Measurements from ENCODE around the gene VEZT. TPM values are rescaled to one million over a fixed set of nuclear protein-coding genes. Genes with fewer than 3 reads are reported as not detected.

The VEZT gene
- total RNA-seq, 1 donor from 2014 or later, result 89.9 TPM

DNA sequence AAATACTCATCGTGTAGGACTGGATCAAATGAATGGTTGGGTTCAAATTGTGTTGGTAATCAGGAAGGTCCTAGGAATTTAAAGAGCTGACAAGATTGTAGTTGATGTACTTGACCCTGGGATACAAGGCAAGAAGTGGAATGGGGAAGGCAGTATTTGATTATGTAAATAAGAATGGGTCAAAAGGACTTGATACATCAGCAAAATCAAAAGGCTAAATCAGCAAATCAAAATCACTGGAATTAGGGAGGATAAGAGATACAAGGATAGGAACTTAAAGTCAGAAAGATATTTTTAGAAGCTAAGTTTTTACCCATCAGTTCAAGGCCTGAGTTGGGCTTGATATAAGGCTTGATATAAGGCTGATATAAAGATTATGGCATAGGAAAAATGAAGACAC, 65.8 kb downstream of the VEZT start:
- Mint-ChIP-seq H3K4me3 (ENCODE audit: unreplicated experiment) (no peak overlapping the region), H3K4me1 (ENCODE audit: unreplicated experiment) (peaks cover 13% of the 10 kb centered on the region), H3K27ac (ENCODE audit: unreplicated experiment) (no peak overlapping the region), H3K36me3 (ENCODE audit: low read depth, unreplicated experiment) (peaks cover 28% of the 10 kb centered on the region), H3K9me3 (ENCODE audit: unreplicated experiment) (no peaks in the 10 kb centered on the region), H3K27me3 (ENCODE audit: unreplicated experiment) (peaks cover 5% of the 10 kb centered on the region)
- DNase-seq (ENCODE audit: low spot score), result no peak
- TF ChIP-seq, protein P1, sequence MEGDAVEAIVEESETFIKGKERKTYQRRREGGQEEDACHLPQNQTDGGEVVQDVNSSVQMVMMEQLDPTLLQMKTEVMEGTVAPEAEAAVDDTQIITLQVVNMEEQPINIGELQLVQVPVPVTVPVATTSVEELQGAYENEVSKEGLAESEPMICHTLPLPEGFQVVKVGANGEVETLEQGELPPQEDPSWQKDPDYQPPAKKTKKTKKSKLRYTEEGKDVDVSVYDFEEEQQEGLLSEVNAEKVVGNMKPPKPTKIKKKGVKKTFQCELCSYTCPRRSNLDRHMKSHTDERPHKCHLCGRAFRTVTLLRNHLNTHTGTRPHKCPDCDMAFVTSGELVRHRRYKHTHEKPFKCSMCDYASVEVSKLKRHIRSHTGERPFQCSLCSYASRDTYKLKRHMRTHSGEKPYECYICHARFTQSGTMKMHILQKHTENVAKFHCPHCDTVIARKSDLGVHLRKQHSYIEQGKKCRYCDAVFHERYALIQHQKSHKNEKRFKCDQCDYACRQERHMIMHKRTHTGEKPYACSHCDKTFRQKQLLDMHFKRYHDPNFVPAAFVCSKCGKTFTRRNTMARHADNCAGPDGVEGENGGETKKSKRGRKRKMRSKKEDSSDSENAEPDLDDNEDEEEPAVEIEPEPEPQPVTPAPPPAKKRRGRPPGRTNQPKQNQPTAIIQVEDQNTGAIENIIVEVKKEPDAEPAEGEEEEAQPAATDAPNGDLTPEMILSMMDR (IDR thresholded peaks at IDR 0.05; ENCODE audit: unreplicated experiment), result no peak

DNA sequence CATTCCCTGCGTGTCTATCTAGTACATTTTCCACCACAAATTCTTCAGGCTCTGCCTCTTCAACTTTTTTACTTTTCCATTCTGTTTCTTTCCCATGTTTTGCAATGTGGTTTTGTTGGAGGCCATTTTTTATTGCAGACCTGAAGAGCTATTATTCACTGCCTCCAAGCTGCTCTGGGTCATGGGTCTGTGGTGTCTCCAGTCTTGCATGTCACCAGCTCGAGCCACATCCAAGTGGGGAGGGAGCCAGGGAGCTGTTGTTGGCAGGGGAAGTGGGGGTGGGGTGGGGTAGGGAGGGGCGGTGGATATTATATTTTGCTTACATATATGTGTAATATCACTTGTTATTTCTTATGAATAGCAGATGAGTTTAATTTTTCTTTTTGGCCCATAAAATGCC, 69.1 kb downstream of the VEZT start:
- Mint-ChIP-seq H3K4me1 (ENCODE audit: unreplicated experiment) (no peaks in the 10 kb centered on the region), H3K4me3 (ENCODE audit: unreplicated experiment) (no peak overlapping the region), H3K9me3 (ENCODE audit: unreplicated experiment) (no peaks in the 10 kb centered on the region), H3K27ac (ENCODE audit: unreplicated experiment) (no peak overlapping the region), H3K27me3 (ENCODE audit: unreplicated experiment) (no peaks in the 10 kb centered on the region), H3K36me3 (ENCODE audit: low read depth, unreplicated experiment) (peaks cover 30% of the 10 kb centered on the region)
- TF ChIP-seq, protein P1 (IDR thresholded peaks at IDR 0.05; ENCODE audit: unreplicated experiment), result no peak
- DNase-seq (ENCODE audit: low spot score), result no peak

DNA sequence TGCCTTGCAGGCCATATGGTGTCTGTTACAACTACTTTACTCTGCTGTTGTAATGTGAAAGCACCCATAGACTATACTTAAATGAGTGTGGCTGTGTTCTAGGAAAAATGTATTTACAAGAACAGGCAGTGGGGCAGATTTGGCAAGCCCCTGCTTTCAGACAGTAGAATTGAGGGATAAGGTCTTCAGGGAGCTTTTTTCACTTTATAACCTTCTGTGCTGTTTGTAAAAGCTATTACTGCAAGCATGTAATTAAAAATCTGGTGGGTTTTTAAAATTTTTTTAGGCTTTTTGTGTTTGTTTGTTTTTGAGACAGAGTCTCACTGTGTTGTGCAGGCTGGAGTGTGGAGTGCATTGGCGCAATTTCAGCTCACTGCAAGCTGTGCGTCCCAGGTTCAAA, 73.9 kb downstream of the VEZT start:
- Mint-ChIP-seq H3K27ac (ENCODE audit: unreplicated experiment) (peak overlapping the region; percentile 57), H3K9me3 (ENCODE audit: unreplicated experiment) (no peaks in the 10 kb centered on the region), H3K36me3 (ENCODE audit: low read depth, unreplicated experiment) (peaks cover 19% of the 10 kb centered on the region), H3K4me1 (ENCODE audit: unreplicated experiment) (no peaks in the 10 kb centered on the region), H3K4me3 (ENCODE audit: unreplicated experiment) (no peak overlapping the region), H3K27me3 (ENCODE audit: unreplicated experiment) (no peaks in the 10 kb centered on the region)
- no peak for DNase-seq (ENCODE audit: low spot score)
- TF ChIP-seq, protein P1 (IDR thresholded peaks at IDR 0.05; ENCODE audit: unreplicated experiment), result no peak

DNA sequence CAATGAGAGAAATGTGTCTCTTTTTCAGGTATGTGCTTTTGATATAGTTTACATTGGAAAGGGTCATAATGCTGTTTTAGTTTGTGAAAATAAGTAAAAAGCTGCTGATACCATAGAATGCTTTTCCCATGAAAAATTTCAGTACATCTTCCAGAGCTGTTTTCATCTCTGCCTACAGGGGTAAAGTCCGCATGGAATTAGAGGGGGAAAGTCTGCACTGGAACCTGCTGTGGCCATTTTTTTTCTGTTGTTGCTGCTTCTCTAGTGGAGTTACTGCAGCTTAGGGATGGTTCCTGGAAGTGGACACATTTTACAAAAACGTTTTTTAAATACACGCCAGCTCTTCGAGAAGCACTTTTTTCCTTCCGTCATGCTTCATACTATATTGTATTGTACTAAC, 81.3 kb downstream of the VEZT start:
- no peak overlapping the region for H3K27ac Mint-ChIP-seq (ENCODE audit: unreplicated experiment)
- H3K4me3 Mint-ChIP-seq (ENCODE audit: unreplicated experiment), result no peak overlapping the region
- peaks cover 4% of the 10 kb centered on the region for H3K36me3 Mint-ChIP-seq (ENCODE audit: low read depth, unreplicated experiment)
- H3K4me1 Mint-ChIP-seq (ENCODE audit: unreplicated experiment), result no peaks in the 10 kb centered on the region
- H3K27me3 Mint-ChIP-seq (ENCODE audit: unreplicated experiment), result no peaks in the 10 kb centered on the region
- no peak for DNase-seq (ENCODE audit: low spot score)
- H3K9me3 Mint-ChIP-seq (ENCODE audit: unreplicated experiment), result no peaks in the 10 kb centered on the region
- TF ChIP-seq, protein P1 (IDR thresholded peaks at IDR 0.05; ENCODE audit: unreplicated experiment), result no peak

DNA sequence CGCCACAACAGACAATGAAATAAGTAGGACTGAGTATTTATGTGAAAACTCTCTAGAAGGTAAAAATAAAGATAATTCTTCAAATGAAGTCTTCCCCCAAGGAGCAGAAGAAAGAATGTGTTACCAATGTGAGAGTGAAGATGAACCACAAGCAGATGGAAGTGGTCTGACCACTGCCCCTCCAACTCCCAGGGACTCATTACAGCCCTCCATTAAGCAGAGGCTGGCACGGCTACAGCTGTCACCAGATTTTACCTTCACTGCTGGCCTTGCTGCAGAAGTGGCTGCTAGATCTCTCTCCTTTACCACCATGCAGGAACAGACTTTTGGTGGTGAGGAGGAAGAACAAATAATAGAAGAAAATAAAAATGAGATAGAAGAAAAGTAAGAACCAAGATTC, 82.7 kb downstream of the VEZT start:
- no peaks in the 10 kb centered on the region for H3K4me1 Mint-ChIP-seq (ENCODE audit: unreplicated experiment)
- no peaks in the 10 kb centered on the region for H3K9me3 Mint-ChIP-seq (ENCODE audit: unreplicated experiment)
- H3K36me3 Mint-ChIP-seq (ENCODE audit: low read depth, unreplicated experiment), result peaks cover 4% of the 10 kb centered on the region
- DNase-seq (ENCODE audit: low spot score), result no peak
- TF ChIP-seq, protein P1 (IDR thresholded peaks at IDR 0.05; ENCODE audit: unreplicated experiment), result no peak
- H3K4me3 Mint-ChIP-seq (ENCODE audit: unreplicated experiment), result no peak overlapping the region
- H3K27me3 Mint-ChIP-seq (ENCODE audit: unreplicated experiment), result no peaks in the 10 kb centered on the region
- no peak overlapping the region for H3K27ac Mint-ChIP-seq (ENCODE audit: unreplicated experiment)

Data from endothelial cell (in vitro differentiated cells).